Measurements from ENCODE around the gene MAMDC4.
"Not testable (repeated sequence)": the region's sequence is repeated elsewhere in the genome, so short reads cannot be mapped to it uniquely, and the experiment has no call there.

Gene MAMDC4

GRCh38 chr9:136825295-136826187, 26.6 kb upstream of the MAMDC4 start:
- DNase-seq (ENCODE audit: low read depth, low spot score): no peak

GRCh38 chr9:136826188-136826541, 26.0 kb upstream of the MAMDC4 start:
- no peak for DNase-seq (ENCODE audit: low read depth, low spot score)

GRCh38 chr9:136826703-136827582, 25.2 kb upstream of the MAMDC4 start:
- DNase-seq (ENCODE audit: low read depth, low spot score): no peak

GRCh38 chr9:136827794-136828473, 24.2 kb upstream of the MAMDC4 start:
- no peak for DNase-seq (ENCODE audit: low read depth, low spot score)

- DNase-seq (ENCODE audit: low read depth, low spot score): no peak
Observed at GRCh38 chr9:136828474-136829140, 23.5 kb upstream of the MAMDC4 start.

GRCh38 chr9:136829412-136829811, 22.7 kb upstream of the MAMDC4 start:
- no peak for DNase-seq (ENCODE audit: low read depth, low spot score)

GRCh38 chr9:136829981-136830885, 21.9 kb upstream of the MAMDC4 start:
- DNase-seq (ENCODE audit: low read depth, low spot score): no peak

- no peak for DNase-seq (ENCODE audit: low read depth, low spot score)
Observed at GRCh38 chr9:136831002-136831719, 21.0 kb upstream of the MAMDC4 start.

GRCh38 chr9:136831720-136832104, 20.4 kb upstream of the MAMDC4 start:
- no peak for DNase-seq (ENCODE audit: low read depth, low spot score)

GRCh38 chr9:136832581-136832980, 19.6 kb upstream of the MAMDC4 start:
- no peak for DNase-seq (ENCODE audit: low read depth, low spot score)

GRCh38 chr9:136833381-136834048, 18.6 kb upstream of the MAMDC4 start:
- DNase-seq (ENCODE audit: low read depth, low spot score): not testable (repeated sequence)

- no peak for DNase-seq (ENCODE audit: low read depth, low spot score)
Observed at GRCh38 chr9:136835162-136835931, 16.8 kb upstream of the MAMDC4 start.

GRCh38 chr9:136835932-136836904, 15.9 kb upstream of the MAMDC4 start:
- no peak for DNase-seq (ENCODE audit: low read depth, low spot score)

- no peak for DNase-seq (ENCODE audit: low read depth, low spot score)
Observed at GRCh38 chr9:136837146-136837855, 14.8 kb upstream of the MAMDC4 start.

GRCh38 chr9:136837856-136838277, 14.3 kb upstream of the MAMDC4 start:
- DNase-seq (ENCODE audit: low read depth, low spot score): not testable (repeated sequence)
